HG02852 (cell line): ENCODE measurements around the gene COPS4.
"Not testable (repeated sequence)": the region's sequence is repeated elsewhere in the genome, so short reads cannot be mapped to it uniquely, and the experiment has no call there.

Source experiments
- ATAC-seq: cut with Tn5 transposase; IDR thresholded peaks from one replicate; pipeline ENCODE4 v1.9.1; 2021; ENCODE audit warnings: mild to moderate bottlenecking, moderate library complexity; ENCODE audit not compliant: unreplicated experiment

The COPS4 gene

GRCh38 chr4:83022724-83023450 is 12.1 kb upstream of the COPS4 start:
- no peak for ATAC-seq

- not testable (repeated sequence) for ATAC-seq
Observed at GRCh38 chr4:83023599-83023998, 11.4 kb upstream of the COPS4 start.

GRCh38 chr4:83024233-83024632 is 10.8 kb upstream of the COPS4 start:
- no peak for ATAC-seq

- ATAC-seq = peak; percentile 47
Observed at GRCh38 chr4:83025563-83025962, 9.4 kb upstream of the COPS4 start.

GRCh38 chr4:83028976-83029375 is 6.0 kb upstream of the COPS4 start:
- no peak for ATAC-seq

GRCh38 chr4:83029688-83030087 is 5.3 kb upstream of the COPS4 start:
- ATAC-seq = no peak

GRCh38 chr4:83036991-83037665 is 2.1 kb downstream of the COPS4 start:
- no peak for ATAC-seq

- no peak for ATAC-seq
Observed at GRCh38 chr4:83040269-83040668, 5.3 kb downstream of the COPS4 start.

GRCh38 chr4:83043157-83043556 is 8.2 kb downstream of the COPS4 start:
- ATAC-seq = not testable (repeated sequence)

- no peak for ATAC-seq
Observed at GRCh38 chr4:83043801-83044407, 8.9 kb downstream of the COPS4 start.

GRCh38 chr4:83046693-83047473 is 11.9 kb downstream of the COPS4 start:
- no peak for ATAC-seq

- not testable (repeated sequence) for ATAC-seq
Observed at GRCh38 chr4:83048781-83049180, 13.8 kb downstream of the COPS4 start.

- ATAC-seq = no peak
Observed at GRCh38 chr4:83054928-83055327, 19.9 kb downstream of the COPS4 start.

- ATAC-seq = no peak
Observed at GRCh38 chr4:83062739-83063138, 27.8 kb downstream of the COPS4 start.

- ATAC-seq = no peak
Observed at GRCh38 chr4:83065266-83065665, 30.3 kb downstream of the COPS4 start.

- no peak for ATAC-seq
Observed at GRCh38 chr4:83067058-83067639, 32.2 kb downstream of the COPS4 start.

GRCh38 chr4:83071116-83071515 is 36.1 kb downstream of the COPS4 start:
- no peak for ATAC-seq

GRCh38 chr4:83074086-83074704 is 39.2 kb downstream of the COPS4 start:
- ATAC-seq = peak; percentile 90

- ATAC-seq = not testable (repeated sequence)
Observed at GRCh38 chr4:83074783-83075182, 39.8 kb downstream of the COPS4 start.

GRCh38 chr4:83075311-83076095 is 40.5 kb downstream of the COPS4 start:
- ATAC-seq = no peak
